Raji (cell line): Measurements from ENCODE around the gene NUP93.

Source experiments
- POLR2A ChIP-seq: IDR thresholded peaks from 2 replicates; pipeline ENCODE4 v1.6.1; 2011; ENCODE audit warnings: low read depth, low read length, control low read depth; ENCODE audit not compliant: insufficient read depth

NUP93 gene

GRCh38 chr16:56810954-56811353, 81.0 kb downstream of the NUP93 start:
- TF ChIP-seq POLR2A: no peak

- no peak for TF ChIP-seq POLR2A
Measured at GRCh38 chr16:56812884-56813283, 83.0 kb downstream of the NUP93 start.

GRCh38 chr16:56814537-56815432, 84.9 kb downstream of the NUP93 start:
- TF ChIP-seq POLR2A: no peak

- no peak for TF ChIP-seq POLR2A
Measured at GRCh38 chr16:56815721-56816120, 85.8 kb downstream of the NUP93 start.

- no peak for TF ChIP-seq POLR2A
Measured at GRCh38 chr16:56817056-56817455, 87.1 kb downstream of the NUP93 start.

GRCh38 chr16:56817938-56818337, 88.0 kb downstream of the NUP93 start:
- TF ChIP-seq POLR2A: no peak

- no peak for TF ChIP-seq POLR2A
Measured at GRCh38 chr16:56823081-56823733, 93.3 kb downstream of the NUP93 start.

- no peak for TF ChIP-seq POLR2A
Measured at GRCh38 chr16:56824331-56824730, 94.4 kb downstream of the NUP93 start.

GRCh38 chr16:56824804-56825203, 94.9 kb downstream of the NUP93 start:
- TF ChIP-seq POLR2A: no peak

- TF ChIP-seq POLR2A: no peak
Measured at GRCh38 chr16:56825826-56826225, 95.9 kb downstream of the NUP93 start.

GRCh38 chr16:56828647-56829046, 98.7 kb downstream of the NUP93 start:
- TF ChIP-seq POLR2A: no peak

GRCh38 chr16:56830669-56831068, 100.7 kb downstream of the NUP93 start:
- no peak for TF ChIP-seq POLR2A

- no peak for TF ChIP-seq POLR2A
Measured at GRCh38 chr16:56832768-56833167, 102.8 kb downstream of the NUP93 start.

GRCh38 chr16:56833243-56833970, 103.5 kb downstream of the NUP93 start:
- TF ChIP-seq POLR2A: no peak

- TF ChIP-seq POLR2A: no peak
Measured at GRCh38 chr16:56835320-56835719, 105.4 kb downstream of the NUP93 start.

- TF ChIP-seq POLR2A: no peak
Measured at GRCh38 chr16:56836410-56837230, 106.7 kb downstream of the NUP93 start.
